Tibial artery (tissue), 4 donors: ENCODE data around the gene NEDD8.
A peak's percentile ranks its signal among the peaks of the same experiment; 100 is the strongest.

Experiments
- DNase-seq, 2 donors: peaks; one replicate each; pipeline ENCODE4 v3.0.0-alpha.2; 2019
- H3K27ac ChIP-seq, 2 donors: fragments of 200-600 bp; sonication (generic) in 1 of 2; 1 replicate in 1 of 2; 2 replicates in 1 of 2; pipeline ENCODE4 v1.5.1; 2018 to 2019; ENCODE audit warnings: mild to moderate bottlenecking in 1 of 2
- H3K27me3 ChIP-seq, 2 donors: fragments of 200-600 bp; sonication (generic) in 1 of 2; one replicate each; pipeline versions ENCODE4 v1.5.1 to v1.6.0; 2016 to 2019
- H3K36me3 ChIP-seq, 3 donors: fragments of 200-600 bp; sonication (generic) in 2 of 3; one replicate each; pipeline ENCODE4 v1.5.1; 2016 to 2019; ENCODE audit warnings: mild to moderate bottlenecking in 2 of 3
- H3K4me1 ChIP-seq, 4 donors: fragments of 200-600 bp; sonication (generic) in 2 of 4; 1 replicate in 3 of 4; 2 replicates in 1 of 4; pipeline ENCODE4 v1.5.1; 2016 to 2019
- H3K4me3 ChIP-seq, 2 donors: fragments of 200-600 bp; sonication (generic) in 1 of 2; 1 replicate in 1 of 2; 2 replicates in 1 of 2; pipeline ENCODE4 v1.5.1; 2018 to 2019; ENCODE audit warnings: mild to moderate bottlenecking in 2 of 2
- H3K9me3 ChIP-seq, 3 donors: fragments of 200-600 bp; sonication (generic) in 1 of 3; one replicate each; pipeline ENCODE4 v1.5.1; 2016 to 2019
- CTCF ChIP-seq, 2 experiments: fragments of 200-600 bp in 1 of 2; fragments of 450-650 bp in 1 of 2; IDR thresholded peaks; one replicate each; pipeline ENCODE4 v1.5.1; 2017 to 2019; ENCODE audit warnings: antibody characterized with exemption in 2 of 2, mild to moderate bottlenecking in 1 of 2, moderate library complexity in 1 of 2
- intact Hi-C: fragments of 100-400 bp; cut with DNase I; formaldehyde crosslinking; loops from one replicate; pipeline ENCODE4 v1.15.0; 2023; ENCODE audit warnings: low total_unique reads

The NEDD8 gene

GRCh38 chr14:24259282-24260025 is 27.3 kb upstream of the NEDD8 start:
- H3K27me3 ChIP-seq = no peaks in the 10 kb centered on the region
- no peak overlapping the region for H3K27ac ChIP-seq
- no peak for TF ChIP-seq CTCF (IDR thresholded peaks at IDR 0.05)
- H3K9me3 ChIP-seq = no peaks in the 10 kb centered on the region
- H3K36me3 ChIP-seq = peaks cover 0 to 11% (median 0%) of the 10 kb centered on the region in 3 donors
- peaks cover 0 to 13% (median 10%) of the 10 kb centered on the region in 4 donors for H3K4me1 ChIP-seq
- H3K4me3 ChIP-seq = no peak overlapping the region
- intact Hi-C loops = no loop called here
- peak in 1 of 2 donors; percentile 54 for DNase-seq

- DNase-seq = peak in 1 of 2 donors; percentile 47
- H3K27me3 ChIP-seq = no peaks in the 10 kb centered on the region
- TF ChIP-seq CTCF (IDR thresholded peaks at IDR 0.05) = no peak
- H3K36me3 ChIP-seq = peaks cover 0 to 15% (median 0%) of the 10 kb centered on the region in 3 donors
- no peaks in the 10 kb centered on the region for H3K9me3 ChIP-seq
- intact Hi-C loops = no loop called here
- peaks cover 0 to 13% (median 10%) of the 10 kb centered on the region in 4 donors for H3K4me1 ChIP-seq
- no peak overlapping the region for H3K27ac ChIP-seq
- no peak overlapping the region for H3K4me3 ChIP-seq
These were observed 26.5 kb upstream of the NEDD8 start for GRCh38 chr14:24258548-24259265.

GRCh38 chr14:24258119-24258518 is 26.0 kb upstream of the NEDD8 start:
- peaks cover 0 to 13% (median 10%) of the 10 kb centered on the region in 4 donors for H3K4me1 ChIP-seq
- no peaks in the 10 kb centered on the region for H3K27me3 ChIP-seq
- DNase-seq = peak in 1 of 2 donors; percentile 45
- H3K4me3 ChIP-seq = no peak overlapping the region
- intact Hi-C loops = no loop called here
- H3K27ac ChIP-seq = no peak overlapping the region
- no peak for TF ChIP-seq CTCF (IDR thresholded peaks at IDR 0.05)
- no peaks in the 10 kb centered on the region for H3K9me3 ChIP-seq
- H3K36me3 ChIP-seq = peaks cover 0 to 18% (median 0%) of the 10 kb centered on the region in 3 donors

GRCh38 chr14:24256960-24257359 is 24.8 kb upstream of the NEDD8 start:
- H3K4me3 ChIP-seq = no peak overlapping the region
- H3K4me1 ChIP-seq = peaks cover 0 to 13% (median 10%) of the 10 kb centered on the region in 4 donors
- no peak for TF ChIP-seq CTCF (IDR thresholded peaks at IDR 0.05)
- H3K9me3 ChIP-seq = no peaks in the 10 kb centered on the region
- H3K27ac ChIP-seq = no peak overlapping the region
- peaks cover 0 to 24% (median 0%) of the 10 kb centered on the region in 3 donors for H3K36me3 ChIP-seq
- no peaks in the 10 kb centered on the region for H3K27me3 ChIP-seq
- intact Hi-C loops = no loop called here
- DNase-seq = no peak

GRCh38 chr14:24255931-24256711 is 24.0 kb upstream of the NEDD8 start:
- Histone ChIP-seq H3K36me3 (peaks cover 0 to 24% (median 0%) of the 10 kb centered on the region in 3 donors), H3K27me3 (no peaks in the 10 kb centered on the region), H3K27ac (no peak overlapping the region), H3K9me3 (no peaks in the 10 kb centered on the region), H3K4me3 (no peak overlapping the region), H3K4me1 (peaks cover 0 to 13% (median 10%) of the 10 kb centered on the region in 4 donors)
- TF ChIP-seq CTCF (IDR thresholded peaks at IDR 0.05) = no peak
- intact Hi-C loops = no loop called here
- peak in 1 of 2 donors; percentile 47 for DNase-seq
